ENCODE results near the gene STOX1. TPM values are rescaled to one million over a fixed set of nuclear protein-coding genes. Genes with fewer than 3 reads are reported as not detected.

STOX1 gene
- total RNA-seq, 1 experiment from 2014 or later, result 1.9 TPM

Other genes with a start within 250 kb of the STOX1 start
- gene CCAR1, start 106.3 kb upstream of the STOX1 start, total RNA-seq (2021), result 75.0 to 95.4 TPM (median 79.7 TPM) in 3 replicates
- gene DDX50, start 73.8 kb downstream of the STOX1 start, total RNA-seq (2021), result 37.1 to 43.4 TPM (median 42.9 TPM) in 3 replicates
- gene DDX21, start 128.6 kb downstream of the STOX1 start, total RNA-seq (2021), result 116 to 194 TPM (median 119 TPM) in 3 replicates
- gene KIFBP, start 161.3 kb downstream of the STOX1 start, total RNA-seq (2021), result 31.2 to 34.7 TPM (median 33.4 TPM) in 3 replicates

Measured in WTC11 (cell line).